Activated T-helper 1 cell treated with anti-CD3 and anti-CD28 coated beads, Interleukin-12 subunit alpha, Interleukin-12 subunit beta, Interleukin-2, Interleukin-4 antibody, amounts not matched to agents 30 ng/mL and 10 ng/mL and 1 ng/mL, durations not matched to agents 14 hours and 24 hours and 36 hours (primary cell): Measurements from ENCODE around the gene GPHN. TPM values are rescaled to one million over a fixed set of nuclear protein-coding genes. Genes with fewer than 3 reads are reported as not detected.

Experiments
- DNase-seq: peaks from one replicate; pipeline ENCODE4 v3.0.0; 2021; ENCODE audit warnings: low spot score
- H3K27ac Mint-ChIP-seq: one replicate; pipeline ENCODE4 v1.8.0; 2021; ENCODE audit warnings: mild to moderate bottlenecking, mixed read lengths
- H3K27me3 Mint-ChIP-seq: one replicate; pipeline ENCODE4 v1.8.0; 2022; ENCODE audit warnings: mild to moderate bottlenecking, moderate library complexity, mixed read lengths; ENCODE audit not compliant: insufficient read depth
- H3K36me3 Mint-ChIP-seq: one replicate; pipeline ENCODE4 v1.8.0; 2021; ENCODE audit warnings: low read depth, mixed read lengths
- H3K4me1 Mint-ChIP-seq: one replicate; pipeline ENCODE4 v1.8.0; 2021; ENCODE audit warnings: low read depth, mixed read lengths
- H3K4me3 Mint-ChIP-seq: one replicate; pipeline ENCODE4 v1.8.0; 2021; ENCODE audit warnings: mild to moderate bottlenecking, moderate library complexity, mixed read lengths
- H3K9me3 Mint-ChIP-seq: one replicate; pipeline ENCODE4 v1.8.0; 2021; ENCODE audit warnings: mixed read lengths
- intact Hi-C: fragments of 100-400 bp; cut with micrococcal nuclease; formaldehyde crosslinking; loops from one replicate; pipeline ENCODE4 v1.15.1; 2024
- total RNA-seq: library from RNA; stranded (reverse); gene quantifications from 2 replicates; pipeline ENCODE4 v1.2.3, GENCODE V29; 2022

GPHN gene
- total RNA-seq, 1 donor from 2014 or later: 38.5 TPM

GRCh38 chr14:67077921-67078320 lies 570.0 kb downstream of the GPHN start:
- H3K4me3 Mint-ChIP-seq: no peak overlapping the region
- H3K27me3 Mint-ChIP-seq: no peaks in the 10 kb centered on the region
- H3K4me1 Mint-ChIP-seq: no peaks in the 10 kb centered on the region
- no peaks in the 10 kb centered on the region for H3K36me3 Mint-ChIP-seq
- intact Hi-C loops: no loop called here
- H3K9me3 Mint-ChIP-seq: peaks cover 7% of the 10 kb centered on the region
- DNase-seq: no peak
- H3K27ac Mint-ChIP-seq: no peak overlapping the region

GRCh38 chr14:67079846-67080245 lies 571.9 kb downstream of the GPHN start:
- no peaks in the 10 kb centered on the region for H3K27me3 Mint-ChIP-seq
- no peak for DNase-seq
- H3K9me3 Mint-ChIP-seq: peaks cover 10% of the 10 kb centered on the region
- no peak overlapping the region for H3K4me3 Mint-ChIP-seq
- no peaks in the 10 kb centered on the region for H3K4me1 Mint-ChIP-seq
- H3K27ac Mint-ChIP-seq: no peak overlapping the region
- intact Hi-C loops: no loop called here
- peaks cover 2% of the 10 kb centered on the region for H3K36me3 Mint-ChIP-seq

GRCh38 chr14:67108230-67108629 lies 600.3 kb downstream of the GPHN start:
- no peaks in the 10 kb centered on the region for H3K27me3 Mint-ChIP-seq
- peaks cover 8% of the 10 kb centered on the region for H3K36me3 Mint-ChIP-seq
- no peak overlapping the region for H3K27ac Mint-ChIP-seq
- DNase-seq: no peak
- H3K4me1 Mint-ChIP-seq: no peaks in the 10 kb centered on the region
- no peak overlapping the region for H3K4me3 Mint-ChIP-seq
- intact Hi-C loops: no loop called here
- H3K9me3 Mint-ChIP-seq: peaks cover 23% of the 10 kb centered on the region

GRCh38 chr14:67111022-67111421 lies 603.1 kb downstream of the GPHN start:
- Mint-ChIP-seq H3K27me3 (no peaks in the 10 kb centered on the region), H3K4me3 (no peak overlapping the region), H3K4me1 (no peaks in the 10 kb centered on the region), H3K9me3 (peaks cover 9% of the 10 kb centered on the region), H3K27ac (no peak overlapping the region), H3K36me3 (no peaks in the 10 kb centered on the region)
- DNase-seq: no peak
- intact Hi-C loops: no loop called here

- H3K27ac Mint-ChIP-seq: no peak overlapping the region
- intact Hi-C loops: no loop called here
- H3K36me3 Mint-ChIP-seq: no peaks in the 10 kb centered on the region
- no peaks in the 10 kb centered on the region for H3K9me3 Mint-ChIP-seq
- no peak overlapping the region for H3K4me3 Mint-ChIP-seq
- H3K4me1 Mint-ChIP-seq: no peaks in the 10 kb centered on the region
- H3K27me3 Mint-ChIP-seq: no peaks in the 10 kb centered on the region
- no peak for DNase-seq
These were observed 604.4 kb downstream of the GPHN start for GRCh38 chr14:67112344-67112743.

- no peak overlapping the region for H3K4me3 Mint-ChIP-seq
- no peaks in the 10 kb centered on the region for H3K9me3 Mint-ChIP-seq
- DNase-seq: no peak
- no peak overlapping the region for H3K27ac Mint-ChIP-seq
- intact Hi-C loops: no loop called here
- peaks cover 9% of the 10 kb centered on the region for H3K36me3 Mint-ChIP-seq
- no peaks in the 10 kb centered on the region for H3K4me1 Mint-ChIP-seq
- no peaks in the 10 kb centered on the region for H3K27me3 Mint-ChIP-seq
These were observed 619.2 kb downstream of the GPHN start for GRCh38 chr14:67127174-67127573.

- intact Hi-C loops: loop anchor here (5.0 to 10.0 kb wide), 4 partner anchors 125 to 1792 kb away; partner anchors contain the start of gene GPHN
- no peaks in the 10 kb centered on the region for H3K27me3 Mint-ChIP-seq
- H3K4me3 Mint-ChIP-seq: no peak overlapping the region
- no peak overlapping the region for H3K27ac Mint-ChIP-seq
- no peaks in the 10 kb centered on the region for H3K9me3 Mint-ChIP-seq
- H3K36me3 Mint-ChIP-seq: peaks cover 9% of the 10 kb centered on the region
- DNase-seq: no peak
- peaks cover 12% of the 10 kb centered on the region for H3K4me1 Mint-ChIP-seq
These were observed 621.8 kb downstream of the GPHN start for GRCh38 chr14:67129768-67130167.

GRCh38 chr14:67131691-67132090 lies 623.7 kb downstream of the GPHN start:
- no peaks in the 10 kb centered on the region for H3K27me3 Mint-ChIP-seq
- no peak overlapping the region for H3K4me3 Mint-ChIP-seq
- H3K36me3 Mint-ChIP-seq: peaks cover 7% of the 10 kb centered on the region
- H3K27ac Mint-ChIP-seq: no peak overlapping the region
- H3K9me3 Mint-ChIP-seq: no peaks in the 10 kb centered on the region
- H3K4me1 Mint-ChIP-seq: peaks cover 12% of the 10 kb centered on the region
- intact Hi-C loops: loop anchor here (5.0 to 10.0 kb wide), 4 partner anchors 127 to 1794 kb away; partner anchors contain the start of gene GPHN
- DNase-seq: no peak

GRCh38 chr14:67133144-67133543 lies 625.2 kb downstream of the GPHN start:
- no peak for DNase-seq
- Mint-ChIP-seq H3K9me3 (no peaks in the 10 kb centered on the region), H3K27me3 (no peaks in the 10 kb centered on the region), H3K4me1 (peaks cover 12% of the 10 kb centered on the region), H3K36me3 (peaks cover 7% of the 10 kb centered on the region), H3K4me3 (no peak overlapping the region), H3K27ac (no peak overlapping the region)
- intact Hi-C loops: loop anchor here (5.0 to 10.0 kb wide), 4 partner anchors 128 to 1796 kb away; partner anchors contain the start of gene GPHN

- Mint-ChIP-seq H3K9me3 (no peaks in the 10 kb centered on the region), H3K27ac (peak overlapping the region; percentile 80), H3K27me3 (no peaks in the 10 kb centered on the region), H3K4me3 (no peak overlapping the region), H3K36me3 (peaks cover 7% of the 10 kb centered on the region), H3K4me1 (peaks cover 12% of the 10 kb centered on the region)
- intact Hi-C loops: loop anchor here (5.0 to 10.0 kb wide), 4 partner anchors 129 to 1797 kb away; partner anchors contain the start of gene GPHN
- no peak for DNase-seq
These were observed 625.9 kb downstream of the GPHN start for GRCh38 chr14:67133595-67134441.

GRCh38 chr14:67137744-67138371 lies 629.9 kb downstream of the GPHN start:
- intact Hi-C loops: loop anchor here (5.0 to 10.0 kb wide), 3 partner anchors 133 to 526 kb away; no protein-coding TSS in a partner anchor
- H3K4me3 Mint-ChIP-seq: no peak overlapping the region
- no peaks in the 10 kb centered on the region for H3K9me3 Mint-ChIP-seq

GRCh38 chr14:67140556-67140955 lies 632.6 kb downstream of the GPHN start:
- H3K4me1 Mint-ChIP-seq: no peaks in the 10 kb centered on the region
- peaks cover 1% of the 10 kb centered on the region for H3K36me3 Mint-ChIP-seq
- no peaks in the 10 kb centered on the region for H3K9me3 Mint-ChIP-seq
- no peak for DNase-seq
- H3K4me3 Mint-ChIP-seq: no peak overlapping the region
- H3K27me3 Mint-ChIP-seq: no peaks in the 10 kb centered on the region
- H3K27ac Mint-ChIP-seq: no peak overlapping the region
- intact Hi-C loops: no loop called here

More at GRCh38 chr14:67137744-67138371, 629.9 kb downstream of the GPHN start:
- no peak for DNase-seq
- Mint-ChIP-seq H3K27ac (no peak overlapping the region), H3K4me1 (peaks cover 12% of the 10 kb centered on the region), H3K36me3 (peaks cover 4% of the 10 kb centered on the region), H3K27me3 (no peaks in the 10 kb centered on the region)
